Measurements from ENCODE around the gene ANKRD23. TPM values are rescaled to one million over a fixed set of nuclear protein-coding genes. Genes with fewer than 3 reads are reported as not detected.
A peak's percentile ranks its signal among the peaks of the same experiment; 100 is the strongest.

ANKRD23 gene
- total and polyA plus RNA-seq, 2 of the 8 experiments (the other 6 are each of a cell fraction or from before 2014, with no cell fraction given): 3.4 to 3.5 TPM

- H4K5ac ChIP-seq (ENCODE audit: insufficient read length, low read depth, low read length): no peak overlapping the region
- TF ChIP-seq MAFK (IDR thresholded peaks at IDR 0.05; ENCODE audit: low read depth, low read length): no peak
- no peak for TF ChIP-seq RAD21 (IDR thresholded peaks at IDR 0.05 in 1 of 2, conservative IDR thresholded peaks at IDR 0.05 in 1 of 2; ENCODE audit: low read depth in 2 of 2, low read length in 2 of 2)
- TF ChIP-seq SIN3A (conservative IDR thresholded peaks at IDR 0.05 in 1 of 2, IDR thresholded peaks at IDR 0.05 in 1 of 2; ENCODE audit: low read depth in 1 of 2, low read length in 2 of 2): 0 out of 4 replicates have a peak, but pooled peaks of 1 of the 2 experiments have one; percentile 64
- peaks cover 19 to 61% (median 31%) of the 10 kb centered on the region in 4 experiments for H3K36me3 ChIP-seq (ENCODE audit: control insufficient read depth in 2 of 4, insufficient read depth in 4 of 4, low read length in 3 of 4)
- H2AK5ac ChIP-seq (ENCODE audit: low read depth, low read length): no peak overlapping the region
- no peak overlapping the region for H2AFZ ChIP-seq (ENCODE audit: low read length)
- H3K4ac ChIP-seq (replicated peaks; ENCODE audit: insufficient read length, low read depth, low read length): no peak overlapping the region
- no peak overlapping the region for H2BK120ac ChIP-seq (replicated peaks; ENCODE audit: low read depth, low read length)
- H3K23ac ChIP-seq (ENCODE audit: insufficient read length): no peak overlapping the region
- no peak overlapping the region for H4K8ac ChIP-seq (ENCODE audit: extremely low read depth, insufficient read depth, low read length)
- H2BK12ac ChIP-seq (ENCODE audit: low read depth, low read length): peak overlapping the region; percentile 27; the same call in 1 of the 2 replicates
- 0 out of 2 replicates have a peak overlapping the region, but pooled peaks have one; percentile 71 for H2BK5ac ChIP-seq (ENCODE audit: low read depth, low read length)
- no peak overlapping the region for H3K4me2 ChIP-seq (ENCODE audit: insufficient read depth in 1 of 2, low read depth in 2 of 2, low read length in 2 of 2)
- FAIRE-seq (no peak), DNase-seq (ENCODE audit: low read depth in 1 of 2, low spot score in 2 of 2) (peak in 1 of 2 experiments; percentile 52)
- no peaks in the 10 kb centered on the region for H3K9me3 ChIP-seq (ENCODE audit: insufficient read depth in 2 of 2, low read depth in 1 of 2, low read length in 1 of 2)
- 86% methylated on average over 10 of the region's 10 CpGs; no CpG with 5 or more reads in 1 of the 2 experiments for WGBS, 2 experiments (ENCODE audit: extremely low coverage in 1 of 2, insufficient coverage in 1 of 2, insufficient read length in 1 of 2, insufficient replicate concordance in 2 of 2, low coverage in 1 of 2, low lambda C conversion rate in 2 of 2, missing lambda C conversion rate in 1 of 2)
- H3K23me2 ChIP-seq (ENCODE audit: low read depth, low read length): no peaks in the 10 kb centered on the region; the same call in 1 of the 2 replicates
- no peak overlapping the region for H3K14ac ChIP-seq (ENCODE audit: insufficient read length)
- H3K9ac ChIP-seq (replicated peaks in 1 of 4; ENCODE audit: extremely low read depth in 1 of 4, low read depth in 3 of 4, low read length in 3 of 4): no peak overlapping the region
- H3K4me1 ChIP-seq (replicated peaks in 1 of 4; ENCODE audit: control insufficient read depth in 3 of 4, insufficient read depth in 4 of 4, low read length in 3 of 4): peaks cover 3 to 18% (median 13%) of the 10 kb centered on the region in 4 experiments
- no peak overlapping the region for H3K56ac ChIP-seq (replicated peaks; ENCODE audit: insufficient read length, low read depth, low read length)
- no peak overlapping the region for H3K27ac ChIP-seq (ENCODE audit: low read depth, low read length)
- H3K18ac ChIP-seq (ENCODE audit: extremely low read depth, low read length): no peak overlapping the region
- POLR2A ChIA-PET (ENCODE audit: partially characterized antibody): interaction anchor here (0.6 to 4.4 kb wide), 6 partner anchors 11 to 73 kb away, joined by 3 to 39 read pairs (median 4); partner anchors contain the start of genes ANKRD23, ANKRD39 and CNNM3
- CTCF ChIA-PET (ENCODE audit: partially characterized antibody): interaction anchor here (0.5 to 4.5 kb wide), 7 partner anchors 9 to 154 kb away, joined by 3 to 30 read pairs (median 4); partner anchors contain the start of genes ANKRD39 and CNNM3
- H3K79me2 ChIP-seq (ENCODE audit: control insufficient read depth in 1 of 2, insufficient read depth in 2 of 2, low read length in 2 of 2): no peaks in the 10 kb centered on the region
- no peak overlapping the region for H2BK20ac ChIP-seq (ENCODE audit: low read length)
- H2BK15ac ChIP-seq (ENCODE audit: low read length): no peak overlapping the region
- H3K27me3 ChIP-seq (replicated peaks in 1 of 4; ENCODE audit: control insufficient read depth in 3 of 4, extremely low read depth in 1 of 4, insufficient read depth in 3 of 4, low read length in 3 of 4): no peaks in the 10 kb centered on the region
- no peak overlapping the region for H4K91ac ChIP-seq (replicated peaks; ENCODE audit: insufficient read length, low read length)
- no peak overlapping the region for H3K4me3 ChIP-seq (ENCODE audit: extremely low read depth in 1 of 4, insufficient read depth in 2 of 4, low read depth in 3 of 4, low read length in 4 of 4)
- H4K20me1 ChIP-seq (replicated peaks in 1 of 2; ENCODE audit: control insufficient read depth in 1 of 2, insufficient read depth in 2 of 2, low read length in 2 of 2): peaks cover 0 to 6% of the 10 kb centered on the region in 2 experiments
- peaks cover 3% of the 10 kb centered on the region; the same call in 1 of the 2 replicates for H3K79me1 ChIP-seq (ENCODE audit: low read depth, low read length)
Observed at GRCh38 chr2:96831679-96832078, 12.1 kb downstream of the ANKRD23 start.

Measured in H1 (cell line).